GM23338 (cell line): ENCODE measurements around the gene FIBP. TPM values are rescaled to one million over a fixed set of nuclear protein-coding genes. Genes with fewer than 3 reads are reported as not detected.

Experiments used
- ATAC-seq: fragments of 200-7000 bp; cut with Tn5 transposase; 3 replicates; pipeline ENCODE4 v1.9.1; 2020
- DNase-seq: peaks from one replicate; pipeline ENCODE4 v3.0.0-alpha.2; 2015; ENCODE audit warnings: low spot score
- H2AFZ ChIP-seq: fragments of 200-600 bp; sonication (generic); 2 replicates; pipeline ENCODE4 v1.8.0; 2016; ENCODE audit warnings: antibody characterized with exemption, mild to moderate bottlenecking, moderate library complexity
- H3F3A ChIP-seq: fragments of 200-600 bp; sonication (generic); replicated peaks from 2 replicates; pipeline ENCODE4 v1.8.0; 2017; ENCODE audit warnings: antibody characterized with exemption, mixed run types, low read depth
- H3K27ac ChIP-seq: fragments of 200-600 bp; sonication (generic); 2 replicates; pipeline ENCODE4 v1.6.1; 2016; ENCODE audit warnings: low read depth
- H3K27me3 ChIP-seq: fragments of 200-600 bp; sonication (generic); 2 replicates; pipeline ENCODE4 v1.8.0; 2016; ENCODE audit warnings: mild to moderate bottlenecking, mixed run types, moderate library complexity; ENCODE audit not compliant: insufficient read depth
- H3K36me3 ChIP-seq: fragments of 200-600 bp; sonication (generic); 2 replicates; pipeline ENCODE4 v1.8.0; 2016; ENCODE audit warnings: mild to moderate bottlenecking; ENCODE audit not compliant: insufficient read depth
- H3K4me1 ChIP-seq: fragments of 200-600 bp; sonication (generic); 2 replicates; pipeline ENCODE4 v1.8.0; 2016; ENCODE audit warnings: mild to moderate bottlenecking, moderate library complexity; ENCODE audit not compliant: insufficient read depth
- H3K4me2 ChIP-seq: fragments of 200-600 bp; sonication (generic); 2 replicates; pipeline ENCODE4 v1.7.1; 2017; ENCODE audit warnings: mixed run types
- H3K4me3 ChIP-seq: fragments of 200-600 bp; sonication (generic); 2 replicates; pipeline ENCODE4 v1.6.1; 2016; ENCODE audit warnings: mixed run types
- H3K79me2 ChIP-seq: fragments of 200-600 bp; sonication (generic); replicated peaks from 2 replicates; pipeline ENCODE4 v1.8.0; 2017; ENCODE audit warnings: mild to moderate bottlenecking; ENCODE audit not compliant: insufficient read depth
- H3K9me2 ChIP-seq: fragments of 200-600 bp; sonication (generic); 2 replicates; pipeline ENCODE4 v1.8.0; 2017; ENCODE audit not compliant: insufficient read depth
- H4K20me1 ChIP-seq: fragments of 200-600 bp; sonication (generic); replicated peaks from 2 replicates; pipeline ENCODE4 v1.8.0; 2017; ENCODE audit warnings: mild to moderate bottlenecking; ENCODE audit not compliant: insufficient read depth
- H3K27ac Mint-ChIP-seq: 2 replicates; pipeline ENCODE4 v1.8.0; 2020; ENCODE audit warnings: inconsistent platforms, mild to moderate bottlenecking, moderate library complexity, mixed read lengths
- H3K27me3 Mint-ChIP-seq: 3 replicates; pipeline ENCODE4 v1.8.0; 2022; ENCODE audit warnings: low read depth, mild to moderate bottlenecking, moderate library complexity, mixed read lengths, inconsistent platforms; ENCODE audit not compliant: insufficient read depth, poor library complexity
- H3K36me3 Mint-ChIP-seq: 3 replicates; pipeline ENCODE4 v1.8.0; 2021; ENCODE audit warnings: low read depth, mild to moderate bottlenecking, inconsistent platforms, moderate library complexity, mixed read lengths
- H3K4me1 Mint-ChIP-seq: 3 replicates; pipeline ENCODE4 v1.8.0; 2020; ENCODE audit warnings: mild to moderate bottlenecking, inconsistent platforms, mixed read lengths
- H3K4me3 Mint-ChIP-seq: 3 replicates; pipeline ENCODE4 v1.8.0; 2021; ENCODE audit warnings: moderate library complexity, mild to moderate bottlenecking, inconsistent platforms, mixed read lengths
- H3K9me3 Mint-ChIP-seq: 3 replicates; pipeline ENCODE4 v1.8.0; 2020; ENCODE audit warnings: moderate library complexity, mild to moderate bottlenecking, inconsistent platforms, mixed read lengths
- EZH2phosphoT487 ChIP-seq: fragments of 200-600 bp; sonication (generic); IDR thresholded peaks from one replicate; pipeline ENCODE4 v1.8.1; 2018; ENCODE audit warnings: antibody characterized with exemption; ENCODE audit not compliant: unreplicated experiment
- JUNB ChIP-seq: IDR thresholded peaks from one replicate; pipeline ENCODE4 v1.6.1; 2016; ENCODE audit warnings: antibody characterized with exemption; ENCODE audit not compliant: unreplicated experiment
- polyA plus RNA-seq: library from polyadenylated mRNA; unstranded; fragments of >200 nt; fragmentation: Nextera tagmentation; extraction: Ambion mirVana; gene quantifications from 2 replicates; pipeline ENCODE4 v1.2.1, GENCODE V29; 2016
- total RNA-seq: library from RNA; depleted of rRNA; stranded (reverse); fragments of >200 nt; shearing (Covaris generic); gene quantifications from 2 replicates; pipeline ENCODE4 v1.2.3, GENCODE V29; 2014
- TF ChIP-seq, protein P1 (sequence below): fragments of 250-450 bp; sonication (Bioruptor Pico); IDR thresholded peaks from 2 replicates; pipeline ENCODE4 v1.5.0; 2020; ENCODE audit warnings: mild to moderate bottlenecking, moderate library complexity
- TF ChIP-seq, protein P2 (sequence below): IDR thresholded peaks from 2 replicates; pipeline ENCODE4 v1.6.1; 2016; ENCODE audit warnings: antibody characterized with exemption

Gene FIBP
- total and polyA plus RNA-seq, 2 experiments from 2014 or later: 79.0 to 102 TPM

DNA sequence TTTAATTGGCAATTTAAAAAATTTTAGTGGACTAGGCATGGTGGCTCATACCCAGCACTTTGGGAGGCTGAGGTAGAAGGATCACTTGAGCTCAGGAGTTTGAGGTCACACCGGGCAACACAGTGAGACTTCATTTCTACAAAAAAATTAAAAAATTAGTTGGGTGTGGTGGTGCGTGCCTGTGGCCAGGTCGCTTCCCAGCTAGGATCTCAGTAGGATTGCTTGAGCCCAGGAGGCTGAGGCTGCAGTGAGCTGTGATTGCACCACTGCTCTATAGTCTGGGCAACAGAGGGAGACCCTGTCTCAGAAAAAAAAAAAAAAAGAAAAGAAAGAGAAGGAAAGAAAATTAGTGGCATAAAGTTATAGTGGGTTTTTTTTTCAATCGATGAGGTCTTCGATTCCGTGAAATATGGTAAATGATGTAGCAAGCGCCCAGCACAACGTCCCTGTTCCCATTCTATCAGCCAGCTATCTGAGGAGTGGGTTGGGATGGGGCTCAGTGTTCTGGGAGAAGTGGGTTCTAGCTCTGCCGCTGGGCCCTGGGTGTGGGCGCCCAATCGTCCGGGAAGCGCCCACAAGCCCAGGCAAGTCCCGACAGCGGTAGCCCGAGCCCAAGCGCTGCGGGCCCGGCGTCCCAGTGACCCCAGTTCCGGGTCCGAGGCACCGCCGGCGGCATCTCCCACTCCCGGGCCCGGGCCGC is 10.5 kb upstream of the FIBP start (continued):
- TF ChIP-seq, protein P1, sequence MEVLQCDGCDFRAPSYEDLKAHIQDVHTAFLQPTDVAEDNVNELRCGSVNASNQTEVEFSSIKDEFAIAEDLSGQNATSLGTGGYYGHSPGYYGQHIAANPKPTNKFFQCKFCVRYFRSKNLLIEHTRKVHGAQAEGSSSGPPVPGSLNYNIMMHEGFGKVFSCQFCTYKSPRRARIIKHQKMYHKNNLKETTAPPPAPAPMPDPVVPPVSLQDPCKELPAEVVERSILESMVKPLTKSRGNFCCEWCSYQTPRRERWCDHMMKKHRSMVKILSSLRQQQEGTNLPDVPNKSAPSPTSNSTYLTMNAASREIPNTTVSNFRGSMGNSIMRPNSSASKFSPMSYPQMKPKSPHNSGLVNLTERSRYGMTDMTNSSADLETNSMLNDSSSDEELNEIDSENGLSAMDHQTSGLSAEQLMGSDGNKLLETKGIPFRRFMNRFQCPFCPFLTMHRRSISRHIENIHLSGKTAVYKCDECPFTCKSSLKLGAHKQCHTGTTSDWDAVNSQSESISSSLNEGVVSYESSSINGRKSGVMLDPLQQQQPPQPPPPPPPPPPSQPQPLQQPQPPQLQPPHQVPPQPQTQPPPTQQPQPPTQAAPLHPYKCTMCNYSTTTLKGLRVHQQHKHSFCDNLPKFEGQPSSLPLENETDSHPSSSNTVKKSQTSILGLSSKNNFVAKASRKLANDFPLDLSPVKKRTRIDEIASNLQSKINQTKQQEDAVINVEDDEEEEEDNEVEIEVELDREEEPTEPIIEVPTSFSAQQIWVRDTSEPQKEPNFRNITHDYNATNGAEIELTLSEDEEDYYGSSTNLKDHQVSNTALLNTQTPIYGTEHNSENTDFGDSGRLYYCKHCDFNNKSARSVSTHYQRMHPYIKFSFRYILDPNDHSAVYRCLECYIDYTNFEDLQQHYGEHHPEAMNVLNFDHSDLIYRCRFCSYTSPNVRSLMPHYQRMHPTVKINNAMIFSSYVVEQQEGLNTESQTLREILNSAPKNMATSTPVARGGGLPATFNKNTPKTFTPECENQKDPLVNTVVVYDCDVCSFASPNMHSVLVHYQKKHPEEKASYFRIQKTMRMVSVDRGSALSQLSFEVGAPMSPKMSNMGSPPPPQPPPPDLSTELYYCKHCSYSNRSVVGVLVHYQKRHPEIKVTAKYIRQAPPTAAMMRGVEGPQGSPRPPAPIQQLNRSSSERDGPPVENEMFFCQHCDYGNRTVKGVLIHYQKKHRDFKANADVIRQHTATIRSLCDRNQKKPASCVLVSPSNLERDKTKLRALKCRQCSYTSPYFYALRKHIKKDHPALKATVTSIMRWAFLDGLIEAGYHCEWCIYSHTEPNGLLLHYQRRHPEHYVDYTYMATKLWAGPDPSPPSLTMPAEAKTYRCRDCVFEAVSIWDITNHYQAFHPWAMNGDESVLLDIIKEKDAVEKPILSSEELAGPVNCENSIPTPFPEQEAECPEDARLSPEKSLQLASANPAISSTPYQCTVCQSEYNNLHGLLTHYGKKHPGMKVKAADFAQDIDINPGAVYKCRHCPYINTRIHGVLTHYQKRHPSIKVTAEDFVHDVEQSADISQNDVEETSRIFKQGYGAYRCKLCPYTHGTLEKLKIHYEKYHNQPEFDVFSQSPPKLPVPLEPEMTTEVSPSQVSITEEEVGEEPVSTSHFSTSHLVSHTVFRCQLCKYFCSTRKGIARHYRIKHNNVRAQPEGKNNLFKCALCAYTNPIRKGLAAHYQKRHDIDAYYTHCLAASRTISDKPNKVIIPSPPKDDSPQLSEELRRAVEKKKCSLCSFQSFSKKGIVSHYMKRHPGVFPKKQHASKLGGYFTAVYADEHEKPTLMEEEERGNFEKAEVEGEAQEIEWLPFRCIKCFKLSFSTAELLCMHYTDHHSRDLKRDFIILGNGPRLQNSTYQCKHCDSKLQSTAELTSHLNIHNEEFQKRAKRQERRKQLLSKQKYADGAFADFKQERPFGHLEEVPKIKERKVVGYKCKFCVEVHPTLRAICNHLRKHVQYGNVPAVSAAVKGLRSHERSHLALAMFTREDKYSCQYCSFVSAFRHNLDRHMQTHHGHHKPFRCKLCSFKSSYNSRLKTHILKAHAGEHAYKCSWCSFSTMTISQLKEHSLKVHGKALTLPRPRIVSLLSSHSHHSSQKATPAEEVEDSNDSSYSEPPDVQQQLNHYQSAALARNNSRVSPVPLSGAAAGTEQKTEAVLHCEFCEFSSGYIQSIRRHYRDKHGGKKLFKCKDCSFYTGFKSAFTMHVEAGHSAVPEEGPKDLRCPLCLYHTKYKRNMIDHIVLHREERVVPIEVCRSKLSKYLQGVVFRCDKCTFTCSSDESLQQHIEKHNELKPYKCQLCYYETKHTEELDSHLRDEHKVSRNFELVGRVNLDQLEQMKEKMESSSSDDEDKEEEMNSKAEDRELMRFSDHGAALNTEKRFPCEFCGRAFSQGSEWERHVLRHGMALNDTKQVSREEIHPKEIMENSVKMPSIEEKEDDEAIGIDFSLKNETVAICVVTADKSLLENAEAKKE: no peak
- TF ChIP-seq, protein P2, sequence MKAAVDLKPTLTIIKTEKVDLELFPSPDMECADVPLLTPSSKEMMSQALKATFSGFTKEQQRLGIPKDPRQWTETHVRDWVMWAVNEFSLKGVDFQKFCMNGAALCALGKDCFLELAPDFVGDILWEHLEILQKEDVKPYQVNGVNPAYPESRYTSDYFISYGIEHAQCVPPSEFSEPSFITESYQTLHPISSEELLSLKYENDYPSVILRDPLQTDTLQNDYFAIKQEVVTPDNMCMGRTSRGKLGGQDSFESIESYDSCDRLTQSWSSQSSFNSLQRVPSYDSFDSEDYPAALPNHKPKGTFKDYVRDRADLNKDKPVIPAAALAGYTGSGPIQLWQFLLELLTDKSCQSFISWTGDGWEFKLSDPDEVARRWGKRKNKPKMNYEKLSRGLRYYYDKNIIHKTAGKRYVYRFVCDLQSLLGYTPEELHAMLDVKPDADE: no peak

DNA sequence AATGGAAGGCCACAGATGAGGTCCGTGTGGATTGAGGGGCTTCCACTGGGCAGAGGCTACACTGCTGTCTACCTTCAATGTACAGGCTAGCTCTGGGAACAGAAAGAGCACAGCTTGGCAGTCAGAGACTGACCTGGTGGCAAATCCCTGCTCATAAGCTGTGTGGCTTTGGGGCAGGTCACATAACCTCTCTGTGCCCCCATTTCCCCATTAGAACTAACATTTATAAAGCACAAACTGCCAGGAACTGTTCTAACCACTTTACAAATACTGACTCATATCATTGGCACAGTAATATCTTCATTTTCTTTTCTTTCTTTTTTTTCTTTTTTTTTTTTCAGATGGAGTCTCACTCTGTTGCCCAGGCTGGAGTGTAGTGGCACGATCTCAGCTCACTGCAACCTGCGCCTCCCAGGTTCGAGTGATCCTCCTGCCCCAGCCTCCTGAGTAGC is 8.8 kb upstream of the FIBP start:
- H3K4me3 ChIP-seq: no peak overlapping the region
- H3K27ac Mint-ChIP-seq: no peak overlapping the region
- H3K79me2 ChIP-seq: peaks cover 1% of the 10 kb centered on the region
- H3K36me3 ChIP-seq: no peaks in the 10 kb centered on the region
- H3F3A ChIP-seq: peaks cover 22% of the 10 kb centered on the region
- DNase-seq (no peak), ATAC-seq (no peak)
- no peak overlapping the region for H2AFZ ChIP-seq
- H3K36me3 Mint-ChIP-seq: peaks cover 9% of the 10 kb centered on the region
- H3K27me3 Mint-ChIP-seq: peaks cover 49% of the 10 kb centered on the region
- H3K4me1 ChIP-seq: peaks cover 16% of the 10 kb centered on the region
- no peak overlapping the region for H3K27ac ChIP-seq
- H3K27me3 ChIP-seq: peaks cover 39% of the 10 kb centered on the region
- peaks cover 4% of the 10 kb centered on the region for H4K20me1 ChIP-seq
- H3K9me3 Mint-ChIP-seq: peaks cover 2% of the 10 kb centered on the region; the same call in 1 of the 3 replicates
- peaks cover 19% of the 10 kb centered on the region for H3K4me1 Mint-ChIP-seq
- H3K4me2 ChIP-seq: no peak overlapping the region
- no peaks in the 10 kb centered on the region for H3K9me2 ChIP-seq
- H3K4me3 Mint-ChIP-seq: no peak overlapping the region
- TF ChIP-seq EZH2phosphoT487: no peak
- TF ChIP-seq, protein P2: no peak
- TF ChIP-seq JUNB: no peak
- TF ChIP-seq, protein P1: no peak
